GM12873 (cell line): ENCODE results near the gene USP17L27.
"Not testable (repeated sequence)": the region's sequence is repeated elsewhere in the genome, so short reads cannot be mapped to it uniquely, and the experiment has no call there.

Source experiments
- CTCF ChIP-seq: IDR thresholded peaks from 2 replicates; pipeline ENCODE4 v1.5.1; 2012; ENCODE audit warnings: low read depth, mild to moderate bottlenecking, moderate library complexity, low read length, control low read depth; ENCODE audit not compliant: insufficient read depth; ENCODE audit errors: missing control alignments

USP17L27 gene

GRCh38 chr4:9362829-9363228, 18.9 kb downstream of the USP17L27 start, which contains the start of gene USP17L30:
USP17L30 (plus strand) TSS chr4:9363129; CDS start chr4:9363129, 0 bp downstream.
- TF ChIP-seq CTCF, result not testable (repeated sequence)

- peak; percentile 24 for TF ChIP-seq CTCF
Observed at GRCh38 chr4:9381012-9381534, 37.1 kb downstream of the USP17L27 start.

GRCh38 chr4:9384126-9384525, 40.2 kb downstream of the USP17L27 start:
- TF ChIP-seq CTCF, result no peak
